Activated CD8-positive, alpha-beta memory T cell treated with anti-CD3 and anti-CD28 coated beads for 4 hours (primary cell): Measurements from ENCODE around the gene ANKRD13B.
A peak's percentile ranks its signal among the peaks of the same experiment; 100 is the strongest.

Experiments used
- DNase-seq, 2 donors: peaks; one replicate each; pipeline ENCODE4 v3.0.0-alpha.2; 2020; ENCODE audit warnings: low read depth in 2 of 2

ANKRD13B gene

GRCh38 chr17:29594519-29595090, 1.7 kb downstream of the ANKRD13B start:
- no peak for DNase-seq

GRCh38 chr17:29595107-29595942, 2.4 kb downstream of the ANKRD13B start:
- no peak for DNase-seq

- DNase-seq: no peak
Observed at GRCh38 chr17:29595943-29596774, 3.2 kb downstream of the ANKRD13B start.

- no peak for DNase-seq
Observed at GRCh38 chr17:29596811-29597210, 3.9 kb downstream of the ANKRD13B start.

- DNase-seq: no peak
Observed at GRCh38 chr17:29597361-29598172, 4.6 kb downstream of the ANKRD13B start.

GRCh38 chr17:29603109-29603674, 10.3 kb downstream of the ANKRD13B start:
- DNase-seq: no peak

GRCh38 chr17:29607557-29608195, 14.7 kb downstream of the ANKRD13B start:
- DNase-seq: no peak

- no peak for DNase-seq
Observed at GRCh38 chr17:29608986-29609385, 16.1 kb downstream of the ANKRD13B start.

GRCh38 chr17:29610395-29610794, 17.5 kb downstream of the ANKRD13B start:
- no peak for DNase-seq

- DNase-seq: no peak
Observed at GRCh38 chr17:29611351-29612093, 18.6 kb downstream of the ANKRD13B start.

- no peak for DNase-seq
Observed at GRCh38 chr17:29612094-29612403, 19.1 kb downstream of the ANKRD13B start.

- DNase-seq: no peak
Observed at GRCh38 chr17:29612404-29613280, 19.7 kb downstream of the ANKRD13B start.

- peak; percentile 75 to 84 for DNase-seq
Observed at GRCh38 chr17:29613352-29613837, 20.5 kb downstream of the ANKRD13B start.

GRCh38 chr17:29613856-29614255, 20.9 kb downstream of the ANKRD13B start:
- DNase-seq: no peak

- no peak for DNase-seq
Observed at GRCh38 chr17:29614349-29615047, 21.6 kb downstream of the ANKRD13B start.

GRCh38 chr17:29615048-29615385, 22.1 kb downstream of the ANKRD13B start:
- peak in 1 of 2 donors; percentile 43 for DNase-seq

GRCh38 chr17:29615492-29616299, 22.8 kb downstream of the ANKRD13B start:
- DNase-seq: peak; percentile 67 to 73
